HL-60 (cell line): ENCODE results near the gene SLC6A6.
"Not testable (repeated sequence)": the region's sequence is repeated elsewhere in the genome, so short reads cannot be mapped to it uniquely, and the experiment has no call there.

Experiments used
- DNase-seq, 2 experiments: peaks; one replicate each; pipeline ENCODE4 v3.0.0-alpha.2; 2010 to 2020; ENCODE audit warnings: low read depth in 1 of 2, low spot score in 1 of 2
- H3K27ac ChIP-seq: fragments of 250-450 bp; sonication (Bioruptor Pico); replicated peaks from 2 replicates; pipeline ENCODE4 v1.5.1; 2020; ENCODE audit warnings: mild to moderate bottlenecking, moderate library complexity
- H3K27me3 ChIP-seq: fragments of 250-450 bp; sonication (Bioruptor Pico); 2 replicates; pipeline ENCODE4 v1.5.1; 2021; ENCODE audit warnings: mild to moderate bottlenecking, moderate library complexity; ENCODE audit not compliant: insufficient read depth, poor library complexity, severe bottlenecking
- H3K4me3 ChIP-seq: replicated peaks from 2 replicates; pipeline ENCODE4 v1.5.1; 2011; ENCODE audit warnings: mild to moderate bottlenecking, control low read depth, low read length; ENCODE audit not compliant: insufficient read depth
- CTCF ChIP-seq: IDR thresholded peaks from one replicate; pipeline ENCODE4 v1.5.1; 2011; ENCODE audit warnings: low read length, control low read depth, inconsistent platforms; ENCODE audit not compliant: insufficient read depth
- GABPA ChIP-seq: IDR thresholded peaks from 2 replicates; pipeline ENCODE4 v1.6.1; 2012; ENCODE audit warnings: low read depth
- POLR2AphosphoS5 ChIP-seq: IDR thresholded peaks from 2 replicates; pipeline ENCODE4 v1.6.1; 2012; ENCODE audit warnings: low read depth
- REST ChIP-seq: IDR thresholded peaks from 2 replicates; pipeline ENCODE4 v1.6.1; 2012; ENCODE audit warnings: low read depth; ENCODE audit not compliant: insufficient replicate concordance
- SPI1 ChIP-seq: IDR thresholded peaks from 2 replicates; pipeline ENCODE4 v1.6.1; 2012; ENCODE audit warnings: low read depth, mild to moderate bottlenecking, borderline replicate concordance

The SLC6A6 gene

DNA sequence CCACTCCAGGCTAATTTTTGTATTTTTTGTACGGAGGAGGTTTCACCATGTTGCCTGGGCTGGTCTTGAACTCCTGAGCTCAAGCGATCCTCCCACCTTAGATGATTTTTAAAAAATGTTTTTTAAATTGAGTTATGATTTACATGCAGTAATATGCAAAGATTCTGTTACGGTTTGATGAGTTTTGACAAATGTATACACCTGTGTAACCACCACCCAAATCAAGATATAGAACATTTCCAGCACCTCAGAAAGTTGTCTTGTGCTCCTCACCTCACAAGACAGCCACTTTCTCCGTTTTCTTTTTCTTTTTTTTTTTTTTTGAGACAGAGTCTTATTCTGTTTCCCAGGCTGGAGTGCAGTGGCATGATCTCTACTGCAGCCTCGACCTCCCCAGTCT is 4.8 kb downstream of the SLC6A6 start:
- no peak for TF ChIP-seq REST
- TF ChIP-seq SPI1: no peak
- TF ChIP-seq GABPA: no peak
- H3K27me3 ChIP-seq: no peaks in the 10 kb centered on the region
- no peak for DNase-seq
- no peak overlapping the region for H3K4me3 ChIP-seq
- no peak overlapping the region for H3K27ac ChIP-seq

DNA sequence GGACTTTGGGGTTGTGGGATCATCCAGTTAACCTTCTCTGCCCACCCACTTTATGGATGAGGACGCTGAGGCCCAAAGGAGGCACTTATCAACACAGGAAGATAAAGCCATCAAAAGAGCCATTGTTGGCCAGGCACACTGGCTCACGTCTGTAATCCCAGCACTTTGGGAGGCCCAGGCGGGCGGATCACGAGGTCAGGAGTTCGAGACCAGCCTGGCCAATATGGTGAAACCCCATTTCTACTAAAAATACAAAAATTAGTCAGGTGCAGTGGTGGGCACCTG is 7.3 kb downstream of the SLC6A6 start:
- H3K27me3 ChIP-seq, DNase-seq, H3K4me3 ChIP-seq: not testable (repeated sequence)
- H3K27ac ChIP-seq: peak overlapping the region; percentile 92

- TF ChIP-seq SPI1 (no peak), REST (no peak), POLR2AphosphoS5 (no peak), GABPA (no peak), CTCF (no peak)
- H3K4me3 ChIP-seq: no peak overlapping the region
- no peaks in the 10 kb centered on the region for H3K27me3 ChIP-seq
- no peak for DNase-seq
- peak overlapping the region; percentile 92 for H3K27ac ChIP-seq
These were observed 7.7 kb downstream of the SLC6A6 start for GRCh38 chr3:14410106-14410502.

- Histone ChIP-seq H3K27me3 (no peaks in the 10 kb centered on the region), H3K27ac (peak overlapping the region; percentile 92), H3K4me3 (no peak overlapping the region)
- DNase-seq: peak; percentile 90 to 96
- TF ChIP-seq CTCF (no peak), POLR2AphosphoS5 (peak; percentile 58), SPI1 (peak; percentile 36; the same call in 1 of the 2 replicates)
These were observed 8.2 kb downstream of the SLC6A6 start for GRCh38 chr3:14410503-14411165.

DNA sequence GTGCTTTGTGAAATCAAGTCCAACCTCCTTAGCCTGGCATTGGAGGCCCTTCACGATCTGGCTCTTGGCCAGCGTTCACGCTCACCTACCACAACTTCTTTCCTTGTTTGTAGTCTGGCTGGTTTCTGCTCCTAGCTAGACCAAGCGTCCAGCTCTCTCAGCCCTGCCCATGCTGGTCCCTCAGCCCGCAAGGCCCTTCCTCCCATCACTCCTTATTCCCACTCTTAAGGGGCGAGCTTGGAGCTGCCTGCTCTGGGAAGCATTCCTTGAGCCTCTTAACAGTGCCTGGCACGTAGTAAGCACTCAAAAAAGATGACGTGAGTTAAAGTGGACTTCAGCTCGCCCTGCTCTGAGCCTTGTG is 8.7 kb downstream of the SLC6A6 start:
- DNase-seq: peak in 1 of 2 experiments; percentile 74
- TF ChIP-seq SPI1: no peak
- TF ChIP-seq POLR2AphosphoS5: no peak
- no peak for TF ChIP-seq GABPA
- TF ChIP-seq REST: no peak
- TF ChIP-seq CTCF: no peak
- no peaks in the 10 kb centered on the region for H3K27me3 ChIP-seq
- peak overlapping the region; percentile 92 for H3K27ac ChIP-seq
- no peak overlapping the region for H3K4me3 ChIP-seq
